ENCODE measurements around the gene STK33. TPM values are rescaled to one million over a fixed set of nuclear protein-coding genes. Genes with fewer than 3 reads are reported as not detected.

The STK33 gene
- total RNA-seq: 0.40 TPM

GRCh38 chr11:8593935-8594909 lies at the start of gene STK33:
Gene STK33, minus strand, starts transcription at chr11:8594228. Its CDS starts 119,323 bp downstream, at chr11:8474905.
- DNase-seq (ENCODE audit: low spot score) (no peak), ATAC-seq (peak; percentile 67)

DNA sequence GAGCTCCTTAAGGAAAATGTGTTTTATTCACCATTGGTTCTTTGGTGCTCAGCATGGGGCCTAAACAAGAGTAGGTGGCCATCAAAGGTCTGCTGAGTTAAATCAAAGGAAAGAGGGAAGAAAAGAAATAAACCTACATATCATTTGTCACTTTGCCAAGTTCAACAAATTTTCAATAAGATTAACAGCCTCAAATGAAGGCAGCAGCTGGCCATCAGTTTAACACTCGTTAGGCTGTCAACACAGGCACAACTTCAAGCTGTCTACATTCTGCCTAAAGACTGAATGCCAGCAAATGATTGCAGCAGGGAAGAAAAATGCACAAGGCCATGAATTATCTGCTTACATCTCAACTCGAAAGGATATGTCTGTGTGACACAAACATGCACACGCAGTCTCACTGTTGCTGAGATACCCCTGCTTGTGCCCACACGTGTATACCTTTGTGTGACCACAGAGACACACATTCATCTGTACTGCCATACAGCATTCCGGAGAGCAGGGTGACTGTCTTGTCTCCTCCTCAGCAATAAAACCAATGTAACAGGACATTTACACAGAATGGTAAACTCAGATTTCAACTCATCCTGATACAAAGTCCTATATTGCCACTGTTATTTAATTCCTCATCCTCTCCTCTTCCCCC lies 48.3 kb upstream of the STK33 start:
- DNase-seq (ENCODE audit: low spot score) (no peak), ATAC-seq (no peak)

GRCh38 chr11:8641332-8641731 lies 47.3 kb upstream of the STK33 start:
- DNase-seq (ENCODE audit: low spot score) (no peak), ATAC-seq (no peak)

- ATAC-seq: no peak
- no peak for DNase-seq (ENCODE audit: low spot score)
Measured at GRCh38 chr11:8640267-8640906, 46.4 kb upstream of the STK33 start.

DNA sequence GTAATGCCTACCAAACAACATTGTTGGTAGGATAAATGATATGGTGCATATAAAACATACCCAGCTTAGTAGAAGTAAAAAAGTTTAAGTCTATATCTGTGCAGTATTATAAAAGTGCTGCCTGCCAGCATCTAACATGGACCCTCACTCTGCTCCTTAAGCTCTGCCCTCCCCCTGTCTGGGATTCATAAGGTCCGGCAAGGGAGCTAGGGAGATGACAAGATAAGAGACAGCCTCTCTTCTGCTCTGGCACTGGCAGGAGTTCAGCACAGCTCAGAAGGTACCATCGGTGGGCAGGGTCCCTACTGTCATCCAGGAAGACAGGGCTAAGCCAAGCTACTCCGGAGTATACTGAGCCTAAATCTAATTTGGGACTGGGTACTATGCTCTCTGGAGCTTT lies 45.6 kb upstream of the STK33 start:
- DNase-seq (ENCODE audit: low spot score): no peak
- no peak for ATAC-seq

GRCh38 chr11:8638300-8638699 lies 44.3 kb upstream of the STK33 start:
- DNase-seq (ENCODE audit: low spot score) (no peak), ATAC-seq (no peak)

DNA sequence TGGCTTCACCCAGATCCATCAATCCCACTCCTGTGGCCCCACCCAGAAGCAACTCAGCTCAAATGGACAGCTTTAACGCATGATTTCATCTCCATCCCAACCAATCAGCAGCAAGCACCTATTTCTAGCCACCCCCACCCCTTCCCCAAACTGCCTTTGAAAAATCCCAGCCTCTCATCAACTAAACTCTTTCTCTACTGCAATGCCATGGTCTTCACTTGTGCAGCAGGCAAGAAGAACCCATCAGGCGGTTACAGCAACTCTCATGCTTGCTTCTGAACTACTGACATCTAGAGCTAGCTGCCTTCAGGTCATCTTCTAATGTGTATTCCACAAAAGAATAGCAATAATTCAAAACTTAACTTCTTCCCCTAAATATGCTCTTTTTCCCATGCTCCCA lies 42.1 kb upstream of the STK33 start:
- ATAC-seq: no peak
- DNase-seq (ENCODE audit: low spot score): no peak

DNA sequence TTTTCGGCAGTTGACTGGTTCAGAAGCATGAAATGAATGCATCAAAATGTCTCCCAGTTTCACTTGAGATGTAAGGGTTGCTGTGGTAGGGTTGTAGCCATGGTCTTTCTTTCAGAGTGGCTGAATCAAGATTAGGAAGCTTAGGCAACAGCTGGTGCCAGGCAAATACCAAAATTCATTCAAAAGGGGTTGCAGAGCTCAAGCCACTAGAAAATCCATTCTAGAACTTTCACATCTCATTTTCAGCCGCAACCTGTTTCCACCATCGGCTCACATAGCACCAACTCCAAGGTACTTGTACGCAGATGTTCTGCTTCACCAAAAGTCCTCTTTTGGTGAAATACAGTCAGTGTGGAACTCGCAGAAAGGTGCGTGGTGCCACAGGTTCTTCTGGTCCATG lies 40.5 kb upstream of the STK33 start:
- ATAC-seq: no peak
- DNase-seq (ENCODE audit: low spot score): no peak

- ATAC-seq (no peak), DNase-seq (ENCODE audit: low spot score) (no peak)
Measured at GRCh38 chr11:8631395-8632118, 37.5 kb upstream of the STK33 start.

- ATAC-seq (no peak), DNase-seq (ENCODE audit: low spot score) (no peak)
Measured at GRCh38 chr11:8624698-8625097, 30.7 kb upstream of the STK33 start.

DNA sequence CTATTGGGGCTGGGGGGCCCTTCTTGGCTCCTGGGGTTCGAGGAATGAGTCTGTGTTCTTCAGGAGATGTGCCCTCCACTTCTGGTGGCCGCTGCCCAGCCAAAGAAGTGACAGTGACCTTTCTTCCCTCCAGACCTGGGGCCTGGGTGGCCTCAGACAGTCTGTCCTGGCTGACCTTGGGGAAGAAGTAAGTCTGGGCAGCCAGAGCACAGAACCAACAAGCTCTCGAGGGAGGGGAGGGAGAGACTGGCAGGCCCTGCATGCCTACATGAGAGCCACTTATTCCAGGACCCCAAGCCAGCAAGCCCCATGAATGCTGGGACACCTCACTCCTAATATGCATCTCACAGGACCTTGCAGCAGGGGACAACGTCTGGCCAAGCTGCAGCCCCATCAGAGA lies 27.1 kb upstream of the STK33 start:
- no peak for ATAC-seq
- no peak for DNase-seq (ENCODE audit: low spot score)

GRCh38 chr11:8617063-8617462 lies 23.0 kb upstream of the STK33 start:
- no peak for ATAC-seq
- DNase-seq (ENCODE audit: low spot score): no peak

GRCh38 chr11:8615291-8616032 lies 21.4 kb upstream of the STK33 start:
- DNase-seq (ENCODE audit: low spot score): no peak
- ATAC-seq: no peak

DNA sequence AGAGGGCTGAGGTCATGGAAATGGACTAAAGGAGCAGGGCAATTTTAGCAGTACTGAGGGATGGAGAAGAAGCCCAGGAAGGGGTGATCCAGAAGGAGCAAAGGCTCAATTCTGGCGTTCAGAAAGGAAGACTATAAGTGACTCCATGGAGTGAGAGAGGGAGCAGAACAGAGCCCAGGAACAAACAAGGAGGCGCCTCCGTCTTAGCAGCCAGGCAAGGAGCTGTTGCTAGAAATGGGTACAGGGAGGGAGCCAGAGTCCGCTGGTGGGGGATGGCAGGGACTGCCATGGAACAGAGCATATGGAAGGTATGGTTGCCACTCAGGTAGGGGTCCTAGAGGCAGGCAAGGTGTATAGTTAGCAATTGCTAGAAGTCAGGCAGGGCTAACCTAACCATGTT lies 20.5 kb upstream of the STK33 start:
- no peak for DNase-seq (ENCODE audit: low spot score)
- no peak for ATAC-seq

DNA sequence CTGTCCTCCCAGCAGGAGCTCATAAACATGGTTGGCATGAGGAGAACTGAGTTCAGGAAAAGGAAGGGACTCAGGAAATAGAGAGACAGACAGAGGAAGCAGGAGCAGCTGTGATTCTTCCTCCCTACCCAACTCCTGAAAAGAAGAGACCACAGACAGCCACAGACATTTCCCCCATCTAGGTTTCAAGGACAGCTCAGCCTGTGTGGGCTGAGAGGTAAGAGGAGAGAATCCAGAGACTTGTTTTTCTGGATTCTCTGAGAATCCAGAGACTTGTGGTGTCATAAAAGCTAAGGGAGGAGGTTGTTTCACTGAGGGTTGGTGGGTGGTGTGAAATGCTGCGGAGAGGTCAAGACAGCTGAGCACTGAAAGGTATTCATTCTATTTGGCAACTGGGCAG lies 19.0 kb upstream of the STK33 start:
- ATAC-seq (no peak), DNase-seq (ENCODE audit: low spot score) (no peak)

- ATAC-seq: no peak
- no peak for DNase-seq (ENCODE audit: low spot score)
Measured at GRCh38 chr11:8612522-8612921, 18.5 kb upstream of the STK33 start.

- ATAC-seq (no peak), DNase-seq (ENCODE audit: low spot score) (no peak)
Measured at GRCh38 chr11:8610532-8611116, 16.6 kb upstream of the STK33 start.

GRCh38 chr11:8608652-8609051 lies 14.6 kb upstream of the STK33 start:
- DNase-seq (ENCODE audit: low spot score) (no peak), ATAC-seq (no peak)

- no peak for DNase-seq (ENCODE audit: low spot score)
Measured at GRCh38 chr11:8605971-8606563, 12.0 kb upstream of the STK33 start.

More at GRCh38 chr11:8605971-8606563, 12.0 kb upstream of the STK33 start:
- no peak for ATAC-seq
